PFSK-1 (cell line): Measurements from ENCODE around the gene POLR3GL.
A peak's percentile ranks its signal among the peaks of the same experiment; 100 is the strongest.

Source experiments
- FOXP2 ChIP-seq: optimal IDR thresholded peaks from 2 replicates; pipeline ENCODE3; 2011; ENCODE audit warnings: borderline replicate concordance, control low read depth, inconsistent platforms; ENCODE audit not compliant: insufficient read depth; ENCODE audit errors: extremely low read length, extremely low read depth
- POLR2AphosphoS5 ChIP-seq: IDR thresholded peaks from 2 replicates; pipeline ENCODE4 v1.6.1; 2012; ENCODE audit warnings: low read depth, mild to moderate bottlenecking, control low read depth, low read length, moderate library complexity
- REST ChIP-seq, 2 experiments: IDR thresholded peaks; 2 replicates each; pipeline versions ENCODE4 v1.6.1 to v1.8.0; 2011 to 2012; ENCODE audit warnings: low read depth in 2 of 2, low read length in 2 of 2, control low read depth in 1 of 2, inconsistent platforms in 1 of 2, mild to moderate bottlenecking in 1 of 2, moderate library complexity in 1 of 2; ENCODE audit not compliant: insufficient read depth in 1 of 2
- SIN3A ChIP-seq: IDR thresholded peaks from 2 replicates; pipeline ENCODE4 v1.6.1; 2012; ENCODE audit warnings: mild to moderate bottlenecking, low read length, moderate library complexity, borderline replicate concordance; ENCODE audit not compliant: insufficient read depth
- TAF1 ChIP-seq: IDR thresholded peaks from 2 replicates; pipeline ENCODE4 v1.6.1; 2012; ENCODE audit warnings: low read length, control low read depth, borderline replicate concordance; ENCODE audit not compliant: insufficient read depth

POLR3GL gene

GRCh38 chr1:145995964-145996432, 31.5 kb downstream of the POLR3GL start:
- TF ChIP-seq FOXP2 (no peak), REST (IDR thresholded peaks at IDR 0.05; ENCODE audit: insufficient read depth in 1 of 2, low read depth in 2 of 2, low read length in 2 of 2) (no peak), POLR2AphosphoS5 (no peak), TAF1 (no peak), SIN3A (no peak)

GRCh38 chr1:145996433-145997015, 32.0 kb downstream of the POLR3GL start, which contains the start of gene TXNIP:
Gene TXNIP (minus strand): TSS chr1:145996579. CDS start chr1:145996266, 313 bp downstream.
- peak; percentile 94 for TF ChIP-seq POLR2AphosphoS5
- no peak; a peak in 1 of 4 replicates for TF ChIP-seq REST (IDR thresholded peaks at IDR 0.05; ENCODE audit: insufficient read depth in 1 of 2, low read depth in 2 of 2, low read length in 2 of 2)
- TF ChIP-seq FOXP2 = peak; percentile 99
- TF ChIP-seq SIN3A = peak; percentile 91; the same call in 1 of the 2 replicates
- TF ChIP-seq TAF1 = peak; percentile 76; the same call in 1 of the 2 replicates

GRCh38 chr1:145997016-145997717, 32.7 kb downstream of the POLR3GL start:
- TF ChIP-seq FOXP2 = peak; percentile 65
- TF ChIP-seq POLR2AphosphoS5 = no peak
- TF ChIP-seq TAF1 = no peak
- no peak for TF ChIP-seq SIN3A
- TF ChIP-seq REST (IDR thresholded peaks at IDR 0.05; ENCODE audit: insufficient read depth in 1 of 2, low read depth in 2 of 2, low read length in 2 of 2) = no peak

- no peak for TF ChIP-seq TAF1
- TF ChIP-seq FOXP2 = no peak
- no peak for TF ChIP-seq SIN3A
- no peak for TF ChIP-seq REST (IDR thresholded peaks at IDR 0.05; ENCODE audit: insufficient read depth in 1 of 2, low read depth in 2 of 2, low read length in 2 of 2)
- TF ChIP-seq POLR2AphosphoS5 = no peak
Observed at GRCh38 chr1:145997718-145998023, 33.2 kb downstream of the POLR3GL start.
